Measurements from ENCODE around the gene ELMOD3.
"Not testable (repeated sequence)": the region's sequence is repeated elsewhere in the genome, so short reads cannot be mapped to it uniquely, and the experiment has no call there.

Gene ELMOD3

GRCh38 chr2:85427300-85427835 is 72.8 kb downstream of the ELMOD3 start:
- DNase-seq (ENCODE audit: low spot score), result no peak

- DNase-seq (ENCODE audit: low spot score), result no peak
These were observed 73.8 kb downstream of the ELMOD3 start for GRCh38 chr2:85428343-85428881.

DNA sequence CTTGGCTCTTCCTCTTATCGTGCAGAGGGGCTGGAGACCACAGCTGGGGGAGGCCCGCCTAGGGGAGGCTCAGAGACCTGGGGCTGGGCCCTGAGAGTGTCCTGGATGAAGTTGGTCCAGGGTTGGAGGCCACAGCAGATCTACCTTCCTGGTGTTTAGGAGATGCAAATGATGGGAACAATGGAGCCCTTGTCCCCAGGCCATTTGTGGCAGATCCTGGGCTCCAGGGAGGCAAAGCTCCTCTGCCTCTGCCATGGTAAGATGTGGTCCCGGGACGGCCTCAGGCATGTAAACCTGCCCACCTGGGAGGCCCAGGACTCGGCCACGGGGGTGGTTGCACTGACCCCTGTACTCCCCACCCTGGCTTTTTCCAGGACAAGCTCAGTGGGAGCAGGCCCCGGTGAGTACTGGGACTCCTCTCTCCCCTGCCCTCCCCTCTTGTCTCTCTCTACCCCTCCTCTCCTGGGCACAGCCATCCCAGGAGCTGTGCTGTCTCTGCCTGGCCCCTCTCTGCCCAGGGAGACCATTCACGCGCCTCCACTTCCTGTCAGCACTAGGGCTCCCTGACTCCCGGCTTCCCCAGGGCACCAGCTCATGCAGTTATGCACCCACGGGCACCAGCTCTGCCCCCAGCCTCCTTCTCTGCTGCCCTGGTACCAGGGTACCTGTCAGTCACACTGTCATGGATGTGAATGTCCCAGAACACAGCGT is 74.8 kb downstream of the ELMOD3 start:
- no peak for DNase-seq (ENCODE audit: low spot score)

- no peak for DNase-seq (ENCODE audit: low spot score)
These were observed 75.3 kb downstream of the ELMOD3 start for GRCh38 chr2:85429924-85430289.

- peak; percentile 91 for DNase-seq (ENCODE audit: low spot score)
These were observed 76.4 kb downstream of the ELMOD3 start for GRCh38 chr2:85430752-85431569.

DNA sequence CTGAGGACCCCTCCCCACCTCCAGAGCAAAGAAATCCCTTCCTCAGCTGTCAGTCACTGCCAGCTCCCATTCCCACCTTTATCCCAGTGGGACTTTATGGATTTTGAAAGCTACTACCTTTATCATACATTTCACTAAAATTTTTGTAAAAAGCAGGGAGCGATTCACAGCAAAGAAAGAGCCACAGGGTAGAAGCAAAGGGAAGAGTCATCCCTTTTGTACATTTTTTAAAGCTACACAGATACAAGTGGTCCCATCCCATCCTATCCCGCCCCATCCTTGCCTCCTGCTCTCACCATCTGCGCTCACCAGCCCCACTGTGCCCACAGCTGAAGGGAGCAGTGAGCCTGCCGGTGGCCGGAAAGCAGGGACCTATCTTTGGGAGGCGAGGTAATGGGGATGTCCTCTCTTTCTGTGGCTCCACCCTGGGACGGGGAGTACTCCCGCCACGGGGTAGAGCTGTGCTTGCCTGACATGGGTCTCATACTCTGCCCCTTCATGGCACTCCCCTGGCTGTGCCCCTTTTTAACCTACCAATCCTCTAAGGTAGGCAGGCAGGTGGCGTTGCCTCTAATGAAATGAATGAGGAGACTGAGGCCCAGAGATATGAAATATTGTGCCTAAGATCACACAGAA is 77.1 kb downstream of the ELMOD3 start:
- DNase-seq (ENCODE audit: low spot score), result peak; percentile 32

- DNase-seq (ENCODE audit: low spot score), result peak; percentile 26
These were observed 79.0 kb downstream of the ELMOD3 start for GRCh38 chr2:85433511-85434089.

DNA sequence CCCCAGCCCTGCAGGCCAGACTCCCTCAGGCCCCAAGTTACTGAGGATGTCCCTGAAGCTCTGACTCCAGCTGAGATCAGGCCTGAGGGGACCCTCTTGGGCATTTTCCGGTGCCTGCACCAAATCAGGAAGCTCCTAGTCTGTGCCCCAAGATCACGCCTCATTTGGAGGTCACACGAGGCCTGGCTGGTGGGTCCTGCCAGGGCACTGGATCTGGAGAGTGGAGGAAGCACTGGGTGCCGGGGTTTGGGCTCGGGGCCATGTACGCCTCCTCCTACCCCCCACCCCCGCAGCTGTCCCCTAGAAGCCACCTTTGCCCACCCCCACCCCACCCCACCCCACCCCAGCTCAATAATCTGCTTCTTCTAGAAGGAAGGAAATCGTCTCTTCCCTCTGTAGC is 80.1 kb downstream of the ELMOD3 start:
- DNase-seq (ENCODE audit: low spot score), result no peak

GRCh38 chr2:85435220-85435958 is 80.8 kb downstream of the ELMOD3 start:
- no peak for DNase-seq (ENCODE audit: low spot score)

DNA sequence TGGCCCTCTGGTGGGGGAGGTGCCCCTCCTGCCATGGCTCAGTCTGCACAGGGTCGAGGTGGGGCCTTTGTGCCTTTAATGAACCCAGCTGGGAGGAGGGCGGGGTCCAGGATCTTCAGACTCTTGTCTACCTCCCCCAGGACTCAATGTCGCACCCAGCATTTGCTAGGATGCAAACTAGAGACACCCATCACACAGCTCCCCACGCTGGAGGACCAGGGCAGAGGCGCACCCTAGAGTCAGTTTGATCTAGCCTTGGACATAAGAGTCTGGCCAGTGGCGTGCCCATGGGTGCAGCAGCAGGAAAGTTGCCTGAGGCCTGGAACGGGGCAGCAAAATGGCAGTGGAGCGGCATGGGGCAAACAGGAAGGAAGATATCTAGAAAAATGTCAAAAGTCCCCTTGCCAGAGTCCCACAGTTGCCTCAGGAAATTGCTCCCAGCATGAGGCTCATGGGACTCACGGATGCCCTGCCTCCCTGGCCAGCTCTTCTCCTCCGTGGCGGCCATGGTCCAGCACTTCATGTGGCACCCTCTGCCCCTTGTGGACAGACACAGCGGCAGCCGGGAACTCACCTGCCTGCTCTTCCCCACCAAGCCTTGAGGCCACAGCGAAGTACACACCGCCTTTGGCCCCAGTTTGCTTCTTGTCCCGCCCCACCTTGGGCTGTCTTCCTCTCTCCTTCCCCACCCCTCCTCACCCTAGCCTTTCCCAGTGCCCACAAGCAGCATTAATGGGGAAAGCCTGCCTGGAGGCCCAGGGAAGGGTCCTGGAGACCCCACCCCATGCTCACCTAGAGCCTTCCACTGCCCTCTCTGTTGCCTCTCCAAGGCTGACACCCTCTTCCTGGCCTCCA is 81.6 kb downstream of the ELMOD3 start:
- no peak for DNase-seq (ENCODE audit: low spot score)

DNA sequence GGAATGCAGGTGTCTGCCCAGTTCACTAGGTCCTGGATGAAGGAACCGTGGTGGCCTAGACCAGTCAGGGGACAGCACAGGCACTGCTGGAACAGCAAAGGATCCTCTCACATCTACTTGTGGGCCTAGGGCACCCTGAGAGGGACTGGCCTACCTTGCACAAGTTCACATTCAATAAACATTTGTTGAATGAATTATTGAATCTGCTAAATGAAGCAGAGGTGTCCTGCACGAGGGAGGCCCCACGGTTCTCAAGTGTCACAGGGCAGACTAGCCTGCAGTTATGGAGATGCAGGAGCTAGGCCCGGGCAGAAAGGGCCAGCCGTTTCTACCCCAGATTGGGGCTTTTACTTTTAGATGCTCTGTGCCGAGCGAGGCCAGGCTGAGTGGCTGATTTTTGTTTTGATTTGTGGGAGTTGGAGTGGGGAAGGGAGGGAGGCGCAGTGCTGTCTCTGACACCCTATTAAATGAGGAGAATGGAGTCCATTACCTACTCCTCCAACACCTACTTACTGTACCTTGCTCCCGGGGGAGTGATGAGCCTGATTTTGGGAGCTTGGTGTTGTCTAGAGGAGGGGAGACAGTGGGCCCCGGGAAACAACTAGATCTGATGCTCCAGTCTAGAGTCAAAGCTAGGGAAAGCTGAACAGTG is 82.4 kb downstream of the ELMOD3 start:
- no peak for DNase-seq (ENCODE audit: low spot score)

DNA sequence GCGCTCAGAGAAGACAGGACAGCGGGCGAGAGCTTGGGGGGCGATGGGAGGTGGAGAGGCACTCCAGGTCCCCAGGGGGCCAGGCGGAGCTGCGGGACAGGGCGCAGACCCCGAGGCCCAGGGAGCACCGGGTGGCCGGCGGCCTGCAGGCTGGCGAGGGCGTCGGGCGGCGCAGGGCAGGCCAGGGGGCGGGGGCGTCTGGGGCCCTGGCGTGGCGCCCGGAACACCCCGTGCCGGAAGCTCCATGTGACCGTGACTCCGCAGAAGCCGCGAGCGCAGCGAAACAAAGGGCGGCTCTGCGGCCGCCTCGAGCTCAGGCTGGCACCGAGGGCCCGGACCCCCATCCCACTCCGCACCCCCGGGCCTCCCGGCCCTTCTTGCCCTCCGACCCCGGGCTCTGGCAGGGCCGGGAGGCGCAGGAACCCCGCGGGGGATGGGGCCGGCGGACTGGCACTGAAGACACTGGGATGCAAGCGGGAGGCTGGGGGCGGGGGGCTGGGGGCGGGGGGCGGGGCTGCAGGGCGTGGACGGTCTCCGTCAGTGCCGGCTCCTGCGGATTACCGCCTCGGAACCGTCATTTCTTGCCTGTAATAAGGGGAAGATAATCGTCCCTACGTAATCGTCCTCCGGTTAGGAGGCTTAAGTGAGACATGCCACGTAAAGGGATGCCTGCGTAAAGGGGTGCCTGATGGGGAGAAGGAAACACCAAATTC is 83.1 kb downstream of the ELMOD3 start:
- DNase-seq (ENCODE audit: low spot score), result peak; percentile 89

DNA sequence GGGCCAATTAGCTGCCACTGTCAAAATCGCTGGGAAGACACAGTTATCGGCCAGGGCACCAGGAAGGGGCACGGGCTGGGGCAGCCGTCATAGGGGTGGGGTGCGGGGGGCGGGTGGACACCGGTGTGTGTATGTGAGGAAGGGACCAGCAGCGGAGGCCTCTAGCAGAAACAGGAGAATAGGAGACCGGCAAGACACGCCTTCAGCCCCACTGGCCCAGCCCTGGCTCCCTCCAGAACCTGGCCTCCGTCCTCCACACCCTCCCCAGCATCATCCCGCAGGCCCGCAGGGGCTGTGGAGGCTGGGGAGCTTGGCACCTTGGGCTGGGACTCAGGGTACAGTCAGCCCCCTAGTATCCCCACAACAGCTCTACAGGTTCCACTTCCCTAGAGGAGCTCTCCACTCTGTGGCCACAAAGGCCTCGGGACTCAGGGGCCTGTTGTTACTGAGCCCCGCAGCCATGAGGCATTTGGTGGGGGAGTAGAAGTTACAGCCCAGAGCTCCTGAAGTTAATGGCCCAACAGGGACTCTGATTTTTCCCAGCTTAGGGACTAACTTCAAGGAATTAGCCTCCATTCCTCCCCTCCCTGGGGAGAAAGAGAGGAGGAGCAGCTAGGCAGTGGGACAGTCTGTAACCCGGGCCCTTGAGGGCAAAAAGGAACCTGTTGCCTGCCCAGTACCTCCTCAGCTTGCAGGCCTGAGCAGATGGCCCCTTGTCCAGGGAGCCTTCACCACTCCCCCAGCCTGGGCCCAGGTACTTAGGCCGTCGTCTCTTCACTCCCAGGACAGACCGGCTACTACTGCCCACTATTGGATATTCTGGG is 83.8 kb downstream of the ELMOD3 start:
- no peak for DNase-seq (ENCODE audit: low spot score)

GRCh38 chr2:85439025-85439472 is 84.5 kb downstream of the ELMOD3 start:
- no peak for DNase-seq (ENCODE audit: low spot score)

DNA sequence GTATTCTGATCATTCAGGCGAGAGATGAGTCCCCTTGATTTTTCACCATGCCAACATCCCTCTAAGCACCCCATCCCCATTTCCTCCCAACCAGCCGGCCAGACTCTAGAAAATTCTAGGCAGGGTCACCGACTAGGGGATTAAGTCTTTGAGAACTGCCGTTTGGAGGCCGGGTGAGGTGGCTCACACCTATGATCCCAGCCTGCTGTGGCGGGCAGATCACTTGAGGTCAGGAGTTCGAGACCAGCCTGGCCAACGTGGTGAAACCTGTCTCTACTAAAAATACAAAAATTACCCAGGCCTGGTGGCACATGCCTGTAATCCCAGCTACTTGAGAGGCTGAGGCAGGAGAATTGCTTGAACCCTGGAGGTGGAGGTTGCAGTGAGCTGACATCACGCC is 85.0 kb downstream of the ELMOD3 start:
- DNase-seq (ENCODE audit: low spot score), result not testable (repeated sequence)

DNA sequence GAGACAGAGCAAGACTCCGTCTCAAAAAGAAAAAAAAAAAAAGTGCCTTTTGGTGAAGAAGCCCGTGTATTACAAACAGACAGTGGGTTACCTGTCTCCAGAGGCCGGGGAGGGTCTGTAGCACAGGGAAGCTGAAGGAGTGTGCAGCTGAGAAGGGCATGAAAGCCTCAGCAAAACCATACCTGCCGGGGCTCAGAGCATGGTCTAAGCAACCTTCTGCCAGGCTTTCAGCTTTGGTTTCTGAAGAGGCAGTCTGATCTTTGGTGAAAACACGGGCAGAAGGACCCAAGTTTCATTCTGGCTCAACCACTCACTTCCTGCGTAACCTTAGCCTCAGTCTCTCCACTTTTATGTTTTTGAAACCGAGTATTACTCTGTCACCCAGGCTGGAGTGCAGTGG is 85.4 kb downstream of the ELMOD3 start:
- DNase-seq (ENCODE audit: low spot score), result no peak

DNA sequence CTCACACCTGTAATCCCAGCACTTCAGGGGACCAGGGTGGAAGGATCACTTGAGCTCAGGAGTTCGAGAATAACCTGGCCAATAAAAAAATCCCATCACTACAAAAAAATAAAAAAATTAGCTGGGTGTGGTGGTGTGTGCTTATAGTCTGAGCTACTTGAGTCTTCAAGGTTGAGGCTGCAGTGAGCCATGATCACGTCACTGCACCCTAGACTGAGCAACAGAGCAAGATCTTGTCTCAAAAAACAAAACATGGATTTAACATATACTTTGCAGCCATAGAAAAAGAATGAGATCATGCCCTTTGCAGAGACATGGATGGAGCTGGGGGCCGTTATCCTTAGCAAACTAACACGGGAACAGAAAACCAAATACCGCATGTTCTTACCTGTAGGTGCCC is 86.2 kb downstream of the ELMOD3 start:
- no peak for DNase-seq (ENCODE audit: low spot score)

All from iPS-NIHi11 (cell line).